WTC11 (cell line): Measurements from ENCODE around the gene ZNF451. TPM values are rescaled to one million over a fixed set of nuclear protein-coding genes. Genes with fewer than 3 reads are reported as not detected.

Source experiments
- ATAC-seq: fragments of 200-7000 bp; cut with Tn5 transposase; 2 replicates; pipeline ENCODE4 v1.10.0; 2021; ENCODE audit warnings: mild to moderate bottlenecking, moderate library complexity
- CTCF ChIA-PET: fragments of 300-600 bp; sonication (Branson Sonifier 250); formaldehyde crosslinking; loops from one replicate; lab custom pipeline; 2021; ENCODE audit warnings: antibody characterized with exemption; lab: Charles Lee
- POLR2A ChIA-PET: fragments of 350-600 bp; sonication (Branson Sonifier 250); formaldehyde crosslinking; loops from one replicate; lab custom pipeline; 2021; ENCODE audit warnings: antibody characterized with exemption; lab: Charles Lee
- DNase-seq: peaks from one replicate; pipeline ENCODE4 v3.0.0; 2021; ENCODE audit warnings: low spot score
- H3K27ac Mint-ChIP-seq: 2 replicates; pipeline ENCODE4 v1.8.0; 2021; ENCODE audit warnings: mixed read lengths
- H3K27me3 Mint-ChIP-seq: 2 replicates; pipeline ENCODE4 v1.8.0; 2021; ENCODE audit warnings: low read depth, mild to moderate bottlenecking, moderate library complexity, mixed read lengths
- H3K36me3 Mint-ChIP-seq: 2 replicates; pipeline ENCODE4 v1.8.0; 2021; ENCODE audit warnings: mixed read lengths
- H3K4me1 Mint-ChIP-seq: 2 replicates; pipeline ENCODE4 v1.8.0; 2022; ENCODE audit warnings: mixed read lengths
- H3K4me3 Mint-ChIP-seq: 2 replicates; pipeline ENCODE4 v1.8.0; 2021; ENCODE audit warnings: mild to moderate bottlenecking, moderate library complexity, mixed read lengths
- H3K9me3 Mint-ChIP-seq: 2 replicates; pipeline ENCODE4 v1.8.0; 2021; ENCODE audit warnings: mixed read lengths
- ARID4B ChIP-seq: sonication (generic); formaldehyde crosslinking; IDR thresholded peaks from 2 replicates; pipeline ENCODE4 v1.8.0; 2023; ENCODE audit warnings: missing genetic modification reagents, mild to moderate bottlenecking, borderline replicate concordance
- CBFB ChIP-seq: sonication (generic); formaldehyde crosslinking; IDR thresholded peaks from 2 replicates; pipeline ENCODE4 v1.8.1; 2022; ENCODE audit warnings: mild to moderate bottlenecking, low read depth, missing genetic modification reagents
- GTF2I ChIP-seq: fragments of 250-450 bp; sonication (Bioruptor Pico); conservative IDR thresholded peaks from 2 replicates; pipeline ENCODE4 v1.4.0; 2021; ENCODE audit warnings: mild to moderate bottlenecking
- NFYB ChIP-seq: sonication (generic); formaldehyde crosslinking; conservative IDR thresholded peaks from 2 replicates; pipeline ENCODE4 v1.8.0; 2022; ENCODE audit warnings: low read depth, missing genetic modification reagents
- ZNF423 ChIP-seq: fragments of 250-450 bp; sonication (Bioruptor Pico); IDR thresholded peaks from 2 replicates; pipeline ENCODE4 v2.1.2; 2022; ENCODE audit warnings: mild to moderate bottlenecking, moderate library complexity
- total RNA-seq: library from RNA; stranded (reverse); gene quantifications from 3 replicates; pipeline ENCODE4 v1.2.3, GENCODE V29; 2021
- TF ChIP-seq, protein P1 (sequence below): fragments of 250-450 bp; sonication (Bioruptor Pico); IDR thresholded peaks from 2 replicates; pipeline ENCODE4 v1.9.0; 2021; ENCODE audit warnings: mild to moderate bottlenecking, borderline replicate concordance
- TF ChIP-seq, protein P2 (sequence below): sonication (generic); formaldehyde crosslinking; IDR thresholded peaks from 2 replicates; pipeline ENCODE4 v1.8.0; 2022; ENCODE audit warnings: mild to moderate bottlenecking, missing genetic modification reagents
- TF ChIP-seq, protein P3 (sequence below): fragments of 250-450 bp; sonication (Bioruptor Pico); IDR thresholded peaks from 2 replicates; pipeline ENCODE4 v1.9.0; 2021; ENCODE audit warnings: moderate library complexity, mild to moderate bottlenecking, inconsistent platforms, borderline replicate concordance
- TF ChIP-seq, protein P4 (sequence below): sonication (generic); formaldehyde crosslinking; IDR thresholded peaks from 2 replicates; pipeline ENCODE4 v1.8.0; 2023; ENCODE audit warnings: missing genetic modification reagents
- TF ChIP-seq, protein P5 (sequence below): fragments of 250-450 bp; sonication (Bioruptor Pico); IDR thresholded peaks from 2 replicates; pipeline ENCODE4 v1.9.0; 2021; ENCODE audit warnings: mild to moderate bottlenecking

Gene ZNF451
- total RNA-seq, 1 experiment from 2014 or later: 55.4 TPM

DNA sequence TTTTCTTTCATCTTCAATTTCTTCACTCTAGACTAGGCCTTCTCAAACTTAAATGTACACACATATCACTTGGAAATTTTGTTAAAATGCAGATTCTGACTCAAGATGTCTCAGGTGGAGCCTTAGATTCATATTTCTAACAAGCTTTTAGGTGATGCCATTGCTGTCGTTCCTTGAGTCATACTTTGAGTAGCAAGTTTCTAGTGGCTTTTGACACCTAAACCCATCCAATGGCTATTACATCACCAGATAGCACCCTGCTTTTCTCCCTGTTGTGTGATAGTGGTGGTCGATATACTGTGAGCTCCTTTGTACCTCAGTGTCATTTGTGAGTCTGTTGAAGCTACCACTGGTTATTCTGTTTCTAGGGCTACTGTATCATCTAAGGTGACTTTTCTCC lies 47.4 kb downstream of the ZNF451 start:
- ChIA-PET CTCF (no interaction called here), POLR2A (no interaction called here)
- TF ChIP-seq GTF2I: no peak
- no peak for TF ChIP-seq CBFB
- TF ChIP-seq ZNF423 (CRISPR knock-in tag): no peak
- TF ChIP-seq, protein P1, sequence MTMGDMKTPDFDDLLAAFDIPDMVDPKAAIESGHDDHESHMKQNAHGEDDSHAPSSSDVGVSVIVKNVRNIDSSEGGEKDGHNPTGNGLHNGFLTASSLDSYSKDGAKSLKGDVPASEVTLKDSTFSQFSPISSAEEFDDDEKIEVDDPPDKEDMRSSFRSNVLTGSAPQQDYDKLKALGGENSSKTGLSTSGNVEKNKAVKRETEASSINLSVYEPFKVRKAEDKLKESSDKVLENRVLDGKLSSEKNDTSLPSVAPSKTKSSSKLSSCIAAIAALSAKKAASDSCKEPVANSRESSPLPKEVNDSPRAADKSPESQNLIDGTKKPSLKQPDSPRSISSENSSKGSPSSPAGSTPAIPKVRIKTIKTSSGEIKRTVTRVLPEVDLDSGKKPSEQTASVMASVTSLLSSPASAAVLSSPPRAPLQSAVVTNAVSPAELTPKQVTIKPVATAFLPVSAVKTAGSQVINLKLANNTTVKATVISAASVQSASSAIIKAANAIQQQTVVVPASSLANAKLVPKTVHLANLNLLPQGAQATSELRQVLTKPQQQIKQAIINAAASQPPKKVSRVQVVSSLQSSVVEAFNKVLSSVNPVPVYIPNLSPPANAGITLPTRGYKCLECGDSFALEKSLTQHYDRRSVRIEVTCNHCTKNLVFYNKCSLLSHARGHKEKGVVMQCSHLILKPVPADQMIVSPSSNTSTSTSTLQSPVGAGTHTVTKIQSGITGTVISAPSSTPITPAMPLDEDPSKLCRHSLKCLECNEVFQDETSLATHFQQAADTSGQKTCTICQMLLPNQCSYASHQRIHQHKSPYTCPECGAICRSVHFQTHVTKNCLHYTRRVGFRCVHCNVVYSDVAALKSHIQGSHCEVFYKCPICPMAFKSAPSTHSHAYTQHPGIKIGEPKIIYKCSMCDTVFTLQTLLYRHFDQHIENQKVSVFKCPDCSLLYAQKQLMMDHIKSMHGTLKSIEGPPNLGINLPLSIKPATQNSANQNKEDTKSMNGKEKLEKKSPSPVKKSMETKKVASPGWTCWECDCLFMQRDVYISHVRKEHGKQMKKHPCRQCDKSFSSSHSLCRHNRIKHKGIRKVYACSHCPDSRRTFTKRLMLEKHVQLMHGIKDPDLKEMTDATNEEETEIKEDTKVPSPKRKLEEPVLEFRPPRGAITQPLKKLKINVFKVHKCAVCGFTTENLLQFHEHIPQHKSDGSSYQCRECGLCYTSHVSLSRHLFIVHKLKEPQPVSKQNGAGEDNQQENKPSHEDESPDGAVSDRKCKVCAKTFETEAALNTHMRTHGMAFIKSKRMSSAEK: no peak
- TF ChIP-seq, protein P2, sequence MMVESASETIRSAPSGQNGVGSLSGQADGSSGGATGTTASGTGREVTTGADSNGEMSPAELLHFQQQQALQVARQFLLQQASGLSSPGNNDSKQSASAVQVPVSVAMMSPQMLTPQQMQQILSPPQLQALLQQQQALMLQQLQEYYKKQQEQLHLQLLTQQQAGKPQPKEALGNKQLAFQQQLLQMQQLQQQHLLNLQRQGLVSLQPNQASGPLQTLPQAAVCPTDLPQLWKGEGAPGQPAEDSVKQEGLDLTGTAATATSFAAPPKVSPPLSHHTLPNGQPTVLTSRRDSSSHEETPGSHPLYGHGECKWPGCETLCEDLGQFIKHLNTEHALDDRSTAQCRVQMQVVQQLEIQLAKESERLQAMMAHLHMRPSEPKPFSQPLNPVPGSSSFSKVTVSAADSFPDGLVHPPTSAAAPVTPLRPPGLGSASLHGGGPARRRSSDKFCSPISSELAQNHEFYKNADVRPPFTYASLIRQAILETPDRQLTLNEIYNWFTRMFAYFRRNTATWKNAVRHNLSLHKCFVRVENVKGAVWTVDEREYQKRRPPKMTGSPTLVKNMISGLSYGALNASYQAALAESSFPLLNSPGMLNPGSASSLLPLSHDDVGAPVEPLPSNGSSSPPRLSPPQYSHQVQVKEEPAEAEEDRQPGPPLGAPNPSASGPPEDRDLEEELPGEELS (CRISPR knock-in tag): no peak
- TF ChIP-seq, protein P3, sequence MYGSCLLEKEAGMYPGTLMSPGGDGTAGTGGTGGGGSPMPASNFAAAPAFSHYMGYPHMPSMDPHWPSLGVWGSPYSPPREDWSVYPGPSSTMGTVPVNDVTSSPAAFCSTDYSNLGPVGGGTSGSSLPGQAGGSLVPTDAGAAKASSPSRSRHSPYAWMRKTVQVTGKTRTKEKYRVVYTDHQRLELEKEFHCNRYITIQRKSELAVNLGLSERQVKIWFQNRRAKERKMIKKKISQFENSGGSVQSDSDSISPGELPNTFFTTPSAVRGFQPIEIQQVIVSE (CRISPR knock-in tag): no peak
- TF ChIP-seq NFYB (CRISPR knock-in tag): no peak
- TF ChIP-seq, protein P4, sequence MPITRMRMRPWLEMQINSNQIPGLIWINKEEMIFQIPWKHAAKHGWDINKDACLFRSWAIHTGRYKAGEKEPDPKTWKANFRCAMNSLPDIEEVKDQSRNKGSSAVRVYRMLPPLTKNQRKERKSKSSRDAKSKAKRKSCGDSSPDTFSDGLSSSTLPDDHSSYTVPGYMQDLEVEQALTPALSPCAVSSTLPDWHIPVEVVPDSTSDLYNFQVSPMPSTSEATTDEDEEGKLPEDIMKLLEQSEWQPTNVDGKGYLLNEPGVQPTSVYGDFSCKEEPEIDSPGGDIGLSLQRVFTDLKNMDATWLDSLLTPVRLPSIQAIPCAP (CRISPR knock-in tag): no peak
- TF ChIP-seq, protein P5, sequence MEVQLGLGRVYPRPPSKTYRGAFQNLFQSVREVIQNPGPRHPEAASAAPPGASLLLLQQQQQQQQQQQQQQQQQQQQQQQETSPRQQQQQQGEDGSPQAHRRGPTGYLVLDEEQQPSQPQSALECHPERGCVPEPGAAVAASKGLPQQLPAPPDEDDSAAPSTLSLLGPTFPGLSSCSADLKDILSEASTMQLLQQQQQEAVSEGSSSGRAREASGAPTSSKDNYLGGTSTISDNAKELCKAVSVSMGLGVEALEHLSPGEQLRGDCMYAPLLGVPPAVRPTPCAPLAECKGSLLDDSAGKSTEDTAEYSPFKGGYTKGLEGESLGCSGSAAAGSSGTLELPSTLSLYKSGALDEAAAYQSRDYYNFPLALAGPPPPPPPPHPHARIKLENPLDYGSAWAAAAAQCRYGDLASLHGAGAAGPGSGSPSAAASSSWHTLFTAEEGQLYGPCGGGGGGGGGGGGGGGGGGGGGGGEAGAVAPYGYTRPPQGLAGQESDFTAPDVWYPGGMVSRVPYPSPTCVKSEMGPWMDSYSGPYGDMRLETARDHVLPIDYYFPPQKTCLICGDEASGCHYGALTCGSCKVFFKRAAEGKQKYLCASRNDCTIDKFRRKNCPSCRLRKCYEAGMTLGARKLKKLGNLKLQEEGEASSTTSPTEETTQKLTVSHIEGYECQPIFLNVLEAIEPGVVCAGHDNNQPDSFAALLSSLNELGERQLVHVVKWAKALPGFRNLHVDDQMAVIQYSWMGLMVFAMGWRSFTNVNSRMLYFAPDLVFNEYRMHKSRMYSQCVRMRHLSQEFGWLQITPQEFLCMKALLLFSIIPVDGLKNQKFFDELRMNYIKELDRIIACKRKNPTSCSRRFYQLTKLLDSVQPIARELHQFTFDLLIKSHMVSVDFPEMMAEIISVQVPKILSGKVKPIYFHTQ: no peak
- no peak for TF ChIP-seq ARID4B (CRISPR knock-in tag)
- H3K27ac Mint-ChIP-seq: no peak overlapping the region
- no peaks in the 10 kb centered on the region for H3K4me1 Mint-ChIP-seq
- ATAC-seq (no peak), DNase-seq (no peak)
- H3K9me3 Mint-ChIP-seq: no peaks in the 10 kb centered on the region
- no peaks in the 10 kb centered on the region for H3K27me3 Mint-ChIP-seq
- no peak overlapping the region for H3K4me3 Mint-ChIP-seq
- H3K36me3 Mint-ChIP-seq: peaks cover 25% of the 10 kb centered on the region
